ENCODE data around the gene CADM3.

- TF ChIP-seq YY1 (IDR thresholded peaks at IDR 0.05; ENCODE audit: insufficient read depth, insufficient read length) (no peak), ZNF274 (IDR thresholded peaks at IDR 0.05; ENCODE audit: low read depth, low read length) (no peak)
Observed at GRCh38 chr1:159190441-159190840, 19.0 kb downstream of the CADM3 start.

Data from NT2/D1 (cell line).